GM15510 (cell line): ENCODE data around the gene POM121L2.

Experiments used
- POLR2A ChIP-seq: IDR thresholded peaks from 3 replicates; pipeline ENCODE4 v1.6.1; 2011; ENCODE audit warnings: borderline replicate concordance; ENCODE audit not compliant: insufficient read length; ENCODE audit errors: extremely low read depth

POM121L2 gene

DNA sequence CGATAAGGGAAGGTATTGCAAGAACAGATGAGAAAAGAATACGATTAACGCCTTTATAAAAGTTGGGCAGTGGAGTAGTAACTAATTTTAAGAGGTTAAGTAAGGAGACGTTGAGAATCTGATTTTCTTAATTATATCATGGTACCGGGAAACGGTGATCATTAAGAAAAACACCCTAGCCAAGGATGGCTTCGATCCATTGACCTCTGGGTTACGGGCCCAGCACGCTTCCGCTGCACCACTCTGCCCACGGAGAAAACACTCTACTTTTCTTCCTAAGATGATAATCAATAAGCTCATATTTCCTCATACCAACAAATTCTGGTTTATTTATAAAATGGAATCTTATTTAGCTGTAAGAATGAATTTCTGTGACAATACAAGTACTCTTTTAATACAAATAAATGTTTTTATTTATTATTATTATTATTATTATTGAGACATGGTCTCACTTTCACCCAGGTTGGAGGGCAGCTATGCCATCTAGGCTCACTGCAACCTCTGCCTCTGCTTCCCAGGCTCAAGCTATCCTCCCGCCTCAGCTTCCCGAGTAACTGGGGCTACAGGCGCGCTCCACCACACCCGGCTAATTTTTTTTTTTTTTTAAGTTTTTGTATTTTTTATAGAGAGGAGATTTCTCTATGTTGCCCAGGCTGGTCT is 8.3 kb downstream of the POM121L2 start:
- TF ChIP-seq POLR2A: no peak

- no peak for TF ChIP-seq POLR2A
Measured at GRCh38 chr6:27297857-27298730, 14.0 kb downstream of the POM121L2 start.

GRCh38 chr6:27297484-27297856 is 14.6 kb downstream of the POM121L2 start:
- no peak for TF ChIP-seq POLR2A

- no peak for TF ChIP-seq POLR2A
Measured at GRCh38 chr6:27296106-27296783, 15.8 kb downstream of the POM121L2 start.

GRCh38 chr6:27295301-27296079 is 16.6 kb downstream of the POM121L2 start:
- TF ChIP-seq POLR2A: no peak

DNA sequence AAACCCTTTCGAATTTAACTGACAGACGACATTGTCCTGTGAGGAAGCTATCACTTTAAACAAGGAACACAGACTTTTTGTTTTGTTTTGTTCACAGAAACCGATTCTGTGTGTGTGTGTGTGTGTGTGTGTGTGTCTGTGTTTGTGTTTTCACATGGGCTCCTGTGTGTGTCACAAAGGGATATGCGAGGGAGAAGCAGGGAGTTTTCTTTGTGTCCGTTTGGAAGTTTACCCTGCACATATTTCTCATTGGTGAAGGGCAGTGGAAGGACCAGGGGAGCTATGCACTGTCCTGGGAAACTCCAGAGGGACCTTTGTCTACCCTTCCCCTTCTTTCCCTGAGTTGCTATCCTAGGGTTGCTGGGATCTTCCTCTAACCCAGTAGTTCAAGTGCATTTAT is 17.7 kb downstream of the POM121L2 start:
- TF ChIP-seq POLR2A: no peak

GRCh38 chr6:27293436-27294098 is 18.5 kb downstream of the POM121L2 start:
- no peak for TF ChIP-seq POLR2A

GRCh38 chr6:27290850-27291208 is 21.2 kb downstream of the POM121L2 start:
- TF ChIP-seq POLR2A: no peak

- TF ChIP-seq POLR2A: no peak
Measured at GRCh38 chr6:27290065-27290849, 21.8 kb downstream of the POM121L2 start.

GRCh38 chr6:27288136-27289044 is 23.7 kb downstream of the POM121L2 start:
- TF ChIP-seq POLR2A: no peak

GRCh38 chr6:27287751-27288135 is 24.3 kb downstream of the POM121L2 start:
- TF ChIP-seq POLR2A: no peak

- no peak for TF ChIP-seq POLR2A
Measured at GRCh38 chr6:27286141-27286540, 25.9 kb downstream of the POM121L2 start.
